ENCODE results near the gene PCDH1.
"Not testable (repeated sequence)": the region's sequence is repeated elsewhere in the genome, so short reads cannot be mapped to it uniquely, and the experiment has no call there.

PCDH1 gene

DNA sequence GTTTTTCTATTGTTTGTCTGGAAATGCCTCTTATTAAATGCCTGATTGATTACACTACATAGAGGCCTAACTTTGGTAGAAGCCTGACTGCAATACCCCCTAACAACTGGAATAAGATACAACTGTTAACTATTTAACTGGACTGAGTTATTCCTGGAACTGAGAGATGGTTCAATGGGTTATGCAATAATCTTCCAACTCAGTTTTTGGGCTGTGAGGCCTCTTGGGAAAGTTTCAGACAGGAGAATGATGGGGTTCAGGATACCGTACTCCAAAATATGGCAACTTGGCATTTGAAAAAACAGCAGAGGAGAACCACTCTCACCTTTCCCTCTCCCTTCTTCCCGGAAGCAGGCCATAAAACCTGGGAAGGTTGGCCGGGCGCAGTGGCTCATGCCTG is 19.2 kb upstream of the PCDH1 start:
- DNase-seq = no peak

DNA sequence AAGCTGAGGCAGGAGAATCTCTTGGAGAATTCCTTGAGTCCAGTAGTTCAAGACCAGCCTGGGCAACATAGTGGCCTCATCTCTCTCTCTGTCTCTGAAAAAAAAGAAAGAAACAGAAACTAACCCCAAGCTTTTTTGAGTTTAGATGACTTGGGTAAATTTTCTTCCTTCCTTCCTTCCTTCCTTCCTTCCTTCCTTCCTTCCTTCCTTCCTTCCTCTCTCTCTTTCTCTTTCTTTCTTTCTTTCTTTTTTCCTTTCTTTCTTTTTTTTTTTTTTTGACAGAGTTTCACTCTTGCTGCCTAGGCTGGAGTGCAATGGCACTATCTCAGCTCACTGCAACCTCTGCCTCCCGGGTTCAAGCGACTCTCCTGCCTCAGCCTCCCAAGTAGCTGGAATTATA is 12.2 kb upstream of the PCDH1 start:
- not testable (repeated sequence) for DNase-seq

DNA sequence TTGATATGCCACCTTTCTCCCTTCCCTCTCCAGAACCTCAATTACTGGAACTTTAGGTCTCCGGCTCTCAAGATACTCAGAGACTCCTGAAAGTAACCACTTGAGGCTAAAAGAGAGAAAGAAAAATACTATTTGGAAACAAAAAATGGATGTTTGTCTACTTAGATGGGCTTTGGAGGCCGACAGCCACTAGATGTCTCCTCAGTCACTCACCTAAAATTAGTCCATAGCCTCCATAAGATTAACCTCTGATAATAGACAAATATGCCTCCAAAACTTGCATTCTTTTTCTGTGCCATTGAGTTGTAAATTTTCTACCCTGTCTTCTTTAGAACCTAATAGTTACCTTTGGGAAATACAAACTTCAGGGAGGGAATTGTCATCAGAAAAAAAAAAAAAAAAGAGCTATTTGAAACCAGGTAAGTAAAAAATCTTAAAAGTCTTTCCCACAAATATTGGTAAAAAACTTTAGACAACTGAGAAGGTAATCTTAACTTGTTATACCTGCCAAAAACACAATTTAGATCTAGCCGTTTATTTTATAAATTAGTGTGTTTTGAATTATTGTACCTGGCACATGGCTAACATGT is 11.2 kb upstream of the PCDH1 start:
- DNase-seq = peak in 1 of 2 experiments; percentile 6

DNA sequence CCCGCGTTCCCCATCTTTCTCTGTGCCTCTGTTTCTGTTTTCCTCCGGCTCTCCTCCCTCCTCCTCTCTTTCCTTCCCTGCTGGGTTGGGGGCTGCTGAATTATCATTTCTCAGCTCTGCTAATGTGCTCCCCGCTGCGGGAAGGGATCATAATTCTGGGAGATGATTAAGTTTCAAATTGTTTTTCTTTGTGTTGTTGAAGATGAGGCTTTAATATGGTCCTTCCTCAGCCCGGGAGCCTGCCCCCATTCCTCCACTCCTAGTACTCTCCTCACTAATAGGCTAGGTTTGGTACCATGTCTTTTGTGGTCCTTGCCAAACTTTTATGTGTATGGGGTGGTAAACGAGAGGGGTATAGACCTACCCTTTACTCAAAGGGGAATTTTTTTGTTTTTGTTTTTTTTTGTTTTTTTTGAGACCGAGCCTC is 5.7 kb upstream of the PCDH1 start:
- DNase-seq = no peak

DNA sequence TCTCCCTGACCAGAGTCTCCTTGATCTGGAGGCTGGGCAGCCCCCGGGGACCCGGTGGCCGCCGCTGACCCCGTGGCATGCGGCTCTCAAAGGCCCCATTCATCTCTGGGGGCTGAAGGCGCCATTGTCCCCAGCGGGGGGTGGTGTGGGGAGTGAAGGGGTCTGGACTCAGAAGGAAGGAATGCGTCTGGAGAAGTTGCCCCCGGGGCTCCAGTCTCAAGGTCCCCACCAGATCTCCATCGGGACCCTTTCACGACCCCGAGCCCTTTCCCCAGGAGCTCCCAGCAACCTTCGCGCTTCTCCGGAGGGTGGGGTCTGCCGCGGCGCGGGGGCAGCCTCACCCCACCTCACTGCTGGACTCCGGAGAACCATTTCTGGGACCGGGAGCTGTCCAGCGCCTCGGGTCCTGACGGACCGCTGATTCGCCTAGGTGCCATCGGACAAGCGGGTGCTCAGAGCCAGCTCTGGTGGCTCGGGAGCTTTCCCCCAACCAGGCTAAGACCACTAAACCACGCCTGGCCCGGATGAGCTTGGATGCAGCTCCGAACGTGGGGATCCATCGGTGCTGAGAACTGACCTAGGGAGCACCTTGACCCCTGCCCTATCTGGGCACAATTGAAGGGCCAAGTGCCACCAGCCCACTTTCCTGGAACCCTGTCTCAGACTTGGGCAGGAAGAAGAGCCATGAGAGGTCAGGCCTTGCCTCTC is 5.1 kb upstream of the PCDH1 start:
- DNase-seq = peak; percentile 44 to 49

DNA sequence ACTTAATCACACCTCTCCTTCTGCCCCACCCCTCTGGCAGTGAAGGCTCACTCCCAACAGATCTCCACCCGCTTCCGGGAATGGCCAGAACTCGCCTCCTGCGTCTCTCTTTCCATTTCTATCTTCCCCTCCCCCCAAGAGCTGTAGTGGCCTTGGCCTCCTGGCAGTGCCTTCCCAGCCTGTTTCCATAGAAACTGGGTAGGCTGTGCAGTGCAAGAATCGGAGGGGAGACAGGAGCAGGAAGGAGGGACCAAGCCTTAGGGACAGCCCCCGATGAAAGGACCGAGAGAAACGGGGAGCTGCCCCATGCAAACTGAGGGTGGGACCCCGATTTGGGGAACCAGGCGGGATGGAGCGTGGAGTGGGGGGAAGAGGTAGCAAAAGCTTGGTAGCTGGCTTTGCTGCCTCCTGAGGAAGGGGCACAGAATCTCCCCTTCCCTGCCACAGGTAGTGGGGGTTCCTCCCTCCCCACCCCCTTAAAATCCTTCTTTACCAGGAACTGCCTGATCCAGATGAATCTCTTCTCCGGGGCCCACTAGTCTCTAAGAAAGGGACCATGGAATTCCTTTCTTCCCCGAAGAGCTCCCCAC is 4.5 kb upstream of the PCDH1 start:
- DNase-seq = peak in 1 of 2 experiments; percentile 13

DNA sequence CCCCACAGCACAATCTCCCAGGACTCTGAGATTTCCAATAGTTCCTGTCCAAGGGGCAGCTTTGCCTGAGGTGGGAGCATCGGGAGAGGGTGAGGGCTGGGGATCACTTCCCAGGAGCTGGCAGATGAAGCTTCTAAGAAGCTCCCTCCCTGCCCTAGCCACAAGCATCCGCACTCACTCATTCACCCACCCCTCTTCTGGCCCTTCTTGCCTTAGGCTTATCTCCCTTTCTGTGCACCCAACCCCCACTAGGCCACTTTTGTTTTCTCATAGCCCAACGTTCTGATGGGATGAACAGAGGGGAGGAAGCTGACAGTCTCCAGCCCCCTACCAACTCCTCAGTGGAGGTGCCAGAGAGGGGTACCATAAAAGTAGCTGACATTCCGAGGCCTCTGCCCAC is 3.7 kb upstream of the PCDH1 start:
- DNase-seq = no peak

DNA sequence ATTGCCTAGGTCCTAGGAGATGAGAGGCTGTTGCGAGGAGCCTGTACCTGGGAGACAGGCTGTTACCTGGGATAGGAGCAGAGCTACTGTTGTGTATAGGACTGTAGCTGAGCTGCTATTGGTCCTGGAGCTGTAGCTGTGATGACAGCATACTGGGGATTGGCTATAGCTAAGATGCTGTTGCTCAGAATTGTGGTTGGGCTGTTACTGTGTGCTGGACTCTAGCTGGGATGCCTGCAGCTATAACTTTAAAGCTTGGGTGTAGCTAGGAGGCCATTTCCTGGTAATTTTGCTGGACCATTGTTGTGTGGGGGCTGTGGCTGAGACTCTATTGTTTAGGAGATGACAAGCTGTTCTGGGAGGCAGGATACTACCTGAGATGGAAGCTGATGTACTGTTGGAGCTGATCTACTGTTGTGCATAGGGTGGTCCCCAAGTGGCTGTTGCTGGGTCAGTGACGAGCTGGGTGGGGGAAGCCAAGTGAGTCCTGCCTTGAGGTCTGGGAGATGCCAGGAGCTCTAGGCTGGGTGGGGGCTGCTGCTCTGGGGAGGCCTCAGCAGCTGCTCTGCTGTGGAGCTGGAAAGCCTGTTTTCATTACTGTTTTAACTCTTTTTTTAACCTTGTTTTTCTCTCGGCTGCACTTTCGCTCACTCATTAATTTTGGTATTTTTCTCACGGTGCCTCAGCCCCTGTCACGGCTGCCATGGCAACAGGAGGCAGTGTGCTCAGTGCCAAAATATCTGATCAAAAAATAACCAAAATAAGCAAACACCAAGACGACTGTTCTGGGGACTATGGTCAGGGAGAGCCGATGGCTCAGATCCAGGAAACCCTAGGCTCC is 3.0 kb upstream of the PCDH1 start:
- peak in 1 of 2 experiments; percentile 13 for DNase-seq

DNA sequence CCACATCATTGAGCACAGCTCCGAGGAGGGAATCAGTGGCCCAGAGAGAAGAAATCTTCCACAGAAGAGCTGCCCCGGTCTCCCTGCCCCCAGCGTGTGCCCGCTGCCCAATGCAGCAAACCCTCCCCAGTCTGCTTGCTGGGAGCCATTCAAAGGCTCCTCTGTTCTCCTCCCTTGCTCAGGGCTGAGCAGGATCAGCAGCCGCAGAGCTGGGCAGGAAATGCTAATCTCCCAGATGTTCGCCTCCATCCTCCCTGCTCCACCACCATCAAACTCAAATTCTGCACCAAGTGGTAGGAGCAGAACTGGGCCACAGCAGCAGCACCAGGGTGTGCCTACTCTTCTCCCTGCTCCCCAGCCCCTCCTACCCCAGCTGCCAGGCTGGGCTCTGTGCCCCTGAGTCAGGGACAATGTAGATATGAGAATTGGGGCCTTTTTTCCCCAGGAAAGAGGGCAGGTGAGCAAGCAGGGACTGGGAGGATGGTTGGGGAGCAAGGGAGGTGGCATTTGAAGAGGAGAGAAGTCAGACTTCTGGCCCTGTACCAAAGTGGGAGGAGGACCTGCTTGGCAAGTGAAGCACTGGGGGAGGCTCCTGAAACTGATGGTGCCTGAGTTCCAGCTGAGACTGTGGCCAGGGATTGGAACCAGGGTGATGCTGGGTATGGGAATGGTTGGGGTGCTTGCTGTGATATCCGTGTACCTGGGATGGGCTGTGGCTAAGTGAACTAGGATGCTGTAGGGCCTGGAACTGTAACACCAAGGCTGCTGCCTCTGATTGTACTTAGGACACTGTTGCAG is 1.9 kb upstream of the PCDH1 start:
- DNase-seq = no peak

DNA sequence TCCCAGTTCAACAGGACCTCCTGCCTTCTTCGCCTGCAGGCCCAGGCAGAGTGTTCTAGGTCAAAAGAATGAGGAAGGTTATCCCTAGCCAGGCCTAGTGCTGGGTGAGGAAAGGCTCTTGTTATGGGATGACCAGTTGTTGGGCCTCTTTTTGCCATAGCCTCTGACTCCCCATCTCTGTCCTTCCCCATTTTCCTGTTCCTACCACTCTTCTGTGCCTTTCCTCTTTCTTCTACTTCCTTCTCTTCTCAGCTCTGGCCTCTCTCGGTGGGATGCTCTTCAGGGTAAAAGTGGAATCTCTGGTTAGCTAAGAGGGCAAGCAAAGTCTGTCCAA is 1.2 kb upstream of the PCDH1 start:
- no peak for DNase-seq

DNA sequence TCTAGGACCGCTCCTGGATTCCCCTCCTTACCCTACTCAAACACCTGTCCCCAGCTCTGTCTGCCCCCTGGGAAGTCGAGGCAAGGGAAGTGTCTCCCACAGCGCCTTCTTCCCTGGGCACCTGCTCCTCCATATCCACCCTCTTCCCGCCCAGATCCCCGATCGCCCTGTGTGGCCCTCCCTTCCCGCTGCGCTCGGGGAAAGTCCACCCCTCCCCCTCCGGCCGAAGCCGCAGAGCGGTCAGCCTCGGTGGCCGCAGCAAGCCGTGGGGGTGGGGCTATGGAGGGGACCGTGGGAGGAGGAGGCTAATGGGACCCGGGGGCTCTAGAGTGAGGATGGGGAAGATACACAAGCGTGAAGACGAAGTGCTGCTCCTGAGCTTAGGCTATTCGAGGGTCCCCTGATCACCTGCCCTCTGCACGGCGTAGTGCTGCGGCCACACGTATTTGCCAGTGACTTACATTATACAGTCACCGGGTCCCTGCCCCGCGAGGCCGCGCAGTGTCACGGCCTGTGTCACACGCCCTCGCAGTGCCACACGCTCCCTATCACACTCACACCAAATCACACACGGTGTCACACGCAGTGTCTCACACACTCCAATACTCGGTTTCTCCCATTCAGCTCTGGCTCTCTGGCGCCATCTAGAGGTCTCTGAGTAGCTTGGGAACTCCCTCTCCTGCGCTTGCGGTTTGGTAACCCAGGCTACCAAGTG is 658 bp upstream of the PCDH1 start:
- DNase-seq = peak; percentile 90 to 95

DNA sequence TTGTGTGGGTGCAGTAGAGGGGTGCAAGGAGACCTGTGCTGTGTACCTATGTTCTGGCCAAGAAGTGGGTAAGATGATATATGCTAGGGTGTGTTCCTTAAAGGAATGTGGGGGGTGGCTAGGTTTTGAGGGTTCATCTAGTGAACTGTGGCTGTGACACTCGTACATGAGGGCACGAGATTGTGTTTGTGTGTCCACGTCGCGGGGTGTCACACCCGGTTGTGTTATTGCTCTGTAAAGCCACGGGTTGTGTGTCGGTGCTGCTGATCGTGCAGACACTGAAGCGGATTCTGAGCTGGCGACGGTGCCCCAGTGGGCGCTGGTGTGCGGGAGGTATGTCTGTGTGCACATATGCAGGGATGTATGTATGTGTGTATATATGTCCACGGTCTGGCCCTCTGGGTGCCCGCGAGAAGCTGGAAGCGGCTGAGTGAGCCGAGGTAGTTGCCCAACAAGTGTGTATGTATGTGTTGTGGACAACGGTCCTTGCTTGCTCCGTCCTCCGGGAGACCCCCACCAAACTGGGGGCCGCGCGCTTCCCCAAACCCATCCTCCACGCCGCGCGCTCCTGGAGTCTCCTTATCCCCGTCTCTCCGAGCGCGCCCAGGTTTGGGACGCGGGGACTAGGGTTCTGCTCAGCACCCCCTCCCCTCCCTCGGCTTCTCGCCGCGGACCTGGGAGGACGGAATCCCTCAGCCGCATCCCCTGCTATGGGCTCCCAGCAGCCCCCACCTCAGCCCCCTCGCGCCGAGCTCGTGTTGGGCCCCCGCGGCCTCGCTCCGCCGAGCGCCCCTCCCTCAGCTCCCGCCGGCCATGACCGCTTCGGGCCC is 639 bp downstream of the PCDH1 start:
- DNase-seq = peak; percentile 51 to 58

DNA sequence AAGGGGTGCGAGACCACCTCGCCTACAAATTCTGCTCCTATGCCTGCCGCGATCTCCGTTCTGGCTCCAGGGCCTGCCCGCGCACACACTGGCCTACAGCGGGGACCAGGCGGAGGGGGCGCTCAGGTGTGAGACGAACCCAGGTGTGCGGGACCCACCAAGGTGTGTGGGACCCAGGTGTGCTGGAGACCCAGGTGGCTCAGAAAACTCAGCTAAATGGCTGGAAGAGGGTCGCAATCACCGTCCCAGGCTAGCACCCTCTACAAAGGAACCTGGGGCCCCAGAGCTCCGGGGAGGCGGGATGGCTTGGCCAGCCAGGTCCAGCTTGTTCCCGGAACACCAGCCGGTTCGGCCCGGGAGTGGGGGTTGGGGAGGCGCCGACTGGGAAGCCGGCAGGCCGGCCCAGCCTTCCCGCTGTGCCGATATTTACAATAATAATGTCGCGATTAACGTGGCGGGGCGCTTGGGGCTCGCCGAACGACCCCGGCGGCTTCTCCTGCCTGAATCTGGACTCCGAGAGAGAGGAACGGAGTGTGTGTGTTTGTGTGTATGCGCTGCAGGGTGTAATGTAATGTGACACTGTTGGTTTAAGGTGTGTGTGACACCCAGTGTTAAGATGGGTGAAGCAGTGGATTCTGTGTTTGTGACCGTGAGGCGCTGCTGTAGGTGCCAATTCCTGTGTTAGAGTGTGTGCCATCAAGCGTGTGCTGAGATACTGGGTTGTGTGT is 1.4 kb downstream of the PCDH1 start:
- DNase-seq = peak in 1 of 2 experiments; percentile 37

DNA sequence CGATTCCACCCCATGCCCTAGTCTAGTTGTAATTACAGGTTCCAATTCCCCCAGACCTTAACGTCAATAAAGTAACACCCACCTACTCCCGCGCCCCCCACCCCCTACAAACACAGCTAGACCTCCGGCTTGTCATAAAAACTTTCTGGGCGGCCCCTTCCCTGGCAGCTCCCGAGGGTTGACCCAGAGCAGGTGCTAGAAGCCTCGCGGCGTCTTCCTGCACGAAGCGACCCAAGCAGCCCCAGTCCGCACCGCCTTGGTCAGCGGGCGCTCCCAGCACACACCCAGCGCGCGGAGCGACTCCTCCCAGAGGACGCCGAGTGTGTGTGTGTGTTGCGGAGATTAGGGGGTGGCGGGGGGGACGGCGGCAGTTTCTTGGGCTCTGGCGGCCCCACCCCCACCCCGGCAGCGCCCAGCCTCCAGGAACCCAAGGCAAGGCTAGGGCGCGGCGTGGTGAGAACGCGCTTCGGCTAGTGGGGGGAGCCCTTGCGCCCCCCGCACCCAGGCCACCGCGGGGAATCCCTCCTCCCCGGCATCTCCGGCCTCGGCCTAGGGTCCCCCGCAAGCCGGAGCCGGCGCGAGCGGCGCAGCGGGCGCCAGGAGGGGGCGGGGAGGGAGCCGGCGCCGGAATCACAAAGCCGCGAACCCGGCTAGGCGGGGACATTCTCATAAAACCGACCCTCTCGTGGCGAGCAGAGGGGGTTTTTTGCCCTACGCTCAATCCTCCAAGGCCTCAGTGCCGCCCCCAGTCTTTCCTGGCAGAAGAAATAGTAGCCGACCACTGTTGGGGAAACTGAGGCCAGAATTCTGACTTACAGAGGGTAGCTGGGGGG is 2.2 kb downstream of the PCDH1 start:
- DNase-seq = peak in 1 of 2 experiments; percentile 23

DNA sequence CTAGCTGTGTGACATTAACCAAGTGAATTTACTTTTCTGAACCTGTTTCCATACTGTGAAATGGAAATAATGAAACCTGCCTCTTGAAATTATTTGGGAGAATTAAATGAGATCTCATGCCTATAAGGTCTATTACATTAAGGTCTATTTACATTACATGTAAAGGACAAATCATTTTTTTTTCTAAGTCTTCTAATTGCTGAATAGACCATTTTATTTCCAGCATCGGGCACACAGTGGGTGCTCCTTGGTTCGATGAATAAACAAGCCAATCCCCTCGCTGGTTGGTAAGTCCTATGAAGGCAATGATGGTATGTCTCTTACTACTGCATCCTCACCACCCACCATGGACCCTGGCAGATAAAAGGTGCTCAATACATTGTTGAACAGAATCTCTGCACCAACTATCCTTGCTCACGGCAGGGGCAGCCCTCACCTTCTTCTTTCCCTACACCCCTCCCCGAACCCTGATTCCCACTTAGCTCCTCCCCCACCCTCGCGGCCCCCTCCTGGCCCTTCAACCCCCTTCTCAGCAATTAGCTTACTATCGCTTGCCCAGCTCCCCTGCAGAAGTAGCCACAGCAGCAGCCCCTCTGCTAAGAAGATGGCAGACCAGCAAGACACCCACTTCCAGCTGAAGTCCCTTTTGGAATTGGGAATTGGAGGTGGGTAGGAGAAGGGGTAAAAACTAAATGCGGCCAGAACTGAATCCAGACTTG is 3.0 kb downstream of the PCDH1 start:
- DNase-seq = peak in 1 of 2 experiments; percentile 19

DNA sequence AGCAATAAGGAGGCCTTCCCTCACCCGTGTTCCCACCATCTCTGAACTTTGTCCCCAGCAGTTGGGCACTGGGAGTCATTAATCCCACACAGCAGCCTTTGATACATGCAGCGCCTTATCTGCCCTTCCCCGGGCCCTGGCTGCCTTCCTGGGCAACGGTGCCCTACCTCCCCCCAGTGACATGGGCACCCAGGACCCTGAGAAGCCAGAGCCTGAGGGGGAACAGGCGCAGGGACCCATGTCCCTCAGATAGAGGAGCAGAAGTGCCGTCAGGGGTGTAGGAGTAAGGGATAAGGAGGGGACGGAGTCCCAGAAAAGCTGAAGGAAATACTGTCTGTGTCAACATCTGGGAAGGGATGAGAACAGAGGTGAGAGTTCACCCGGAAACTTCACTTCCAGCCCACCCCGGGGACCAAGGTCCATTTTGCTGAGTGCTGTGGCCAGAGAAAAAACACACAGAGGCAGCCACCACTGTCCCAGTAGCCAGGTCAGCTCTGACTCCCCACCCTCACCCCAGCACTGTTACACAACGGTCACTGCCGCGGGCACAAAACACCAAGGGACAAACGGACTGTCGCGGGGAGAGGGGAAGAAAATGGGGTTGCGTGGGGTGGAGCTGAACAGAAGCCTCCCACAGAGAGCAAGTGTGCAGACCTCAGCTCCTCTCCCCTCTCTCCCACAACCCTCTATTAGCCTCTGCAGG is 3.8 kb downstream of the PCDH1 start:
- DNase-seq = peak; percentile 13 to 16

DNA sequence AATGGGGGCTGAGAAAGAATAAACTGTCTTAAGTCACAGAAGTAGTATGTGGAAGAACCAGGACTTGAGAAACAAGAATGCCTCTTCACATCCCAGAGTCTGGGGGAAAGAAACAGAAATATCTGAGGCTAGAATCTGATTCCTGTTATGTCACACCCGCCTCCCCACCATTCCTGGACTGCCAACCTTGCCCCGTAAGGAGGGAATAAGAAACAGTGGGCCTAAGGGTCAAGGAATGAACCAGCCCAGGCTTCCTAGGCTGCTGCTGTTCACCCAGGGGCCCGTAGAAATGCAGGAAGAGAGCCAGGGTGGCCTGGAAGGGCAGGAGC is 4.3 kb downstream of the PCDH1 start:
- DNase-seq = no peak

All from activated T-cell treated with anti-CD3 and anti-CD28 coated beads, Interleukin-2, amount 50 U/mL, for 48 hours (primary cell).